Smooth muscle cell (in vitro differentiated cells): ENCODE data around the gene HIGD2A. TPM values are rescaled to one million over a fixed set of nuclear protein-coding genes. Genes with fewer than 3 reads are reported as not detected.

Experiments used
- DNase-seq: peaks from one replicate; lab custom pipeline; 2025; ENCODE audit not compliant: unreplicated experiment; lab: John Stamatoyannopoulos, UW
- H2AFZ ChIP-seq: fragments of 200-600 bp; sonication (generic); 2 replicates; pipeline ENCODE4 v1.6.0; 2016; ENCODE audit warnings: antibody characterized with exemption, low read depth, mild to moderate bottlenecking
- H3F3A ChIP-seq: fragments of 200-600 bp; sonication (generic); 2 replicates; pipeline ENCODE4 v1.6.0; 2017; ENCODE audit warnings: antibody characterized with exemption, low read depth
- H3K27ac ChIP-seq: fragments of 200-600 bp; sonication (generic); 2 replicates; pipeline ENCODE4 v1.5.1; 2016; ENCODE audit warnings: low read depth, mild to moderate bottlenecking
- H3K27me3 ChIP-seq: fragments of 200-600 bp; sonication (generic); 2 replicates; pipeline ENCODE4 v1.6.1; 2016; ENCODE audit warnings: low read depth, mild to moderate bottlenecking
- H3K36me3 ChIP-seq: fragments of 200-600 bp; sonication (generic); 2 replicates; pipeline ENCODE4 v1.5.1; 2016; ENCODE audit warnings: low read depth
- H3K4me1 ChIP-seq: fragments of 200-600 bp; sonication (generic); 2 replicates; pipeline ENCODE4 v1.5.1; 2016; ENCODE audit warnings: low read depth
- H3K4me2 ChIP-seq: fragments of 200-600 bp; sonication (generic); 2 replicates; pipeline ENCODE4 v1.6.0; 2016; ENCODE audit warnings: mild to moderate bottlenecking
- H3K4me3 ChIP-seq: fragments of 200-600 bp; sonication (generic); 2 replicates; pipeline ENCODE4 v1.5.1; 2016; ENCODE audit warnings: mild to moderate bottlenecking
- H3K79me2 ChIP-seq: fragments of 200-600 bp; sonication (generic); 2 replicates; pipeline ENCODE4 v1.6.0; 2016; ENCODE audit warnings: low read depth, mild to moderate bottlenecking
- H3K9ac ChIP-seq: fragments of 200-600 bp; sonication (generic); 2 replicates; pipeline ENCODE4 v1.6.0; 2016; ENCODE audit warnings: low read depth
- H3K9me3 ChIP-seq: fragments of 200-600 bp; sonication (generic); replicated peaks from 2 replicates; pipeline ENCODE4 v1.5.1; 2016; ENCODE audit warnings: low read depth
- H4K20me1 ChIP-seq: fragments of 200-600 bp; sonication (generic); 2 replicates; pipeline ENCODE4 v1.6.0; 2016; ENCODE audit warnings: low read depth
- CTCF ChIP-seq: fragments of 200-600 bp; sonication (generic); IDR thresholded peaks from 2 replicates; pipeline ENCODE4 v1.5.1; 2017; ENCODE audit warnings: borderline replicate concordance, mild to moderate bottlenecking, antibody characterized with exemption; ENCODE audit not compliant: insufficient read depth, poor library complexity, severe bottlenecking
- WGBS: methylation state at CpG from one replicate; pipeline ENCODE4 v1.1.7; 2016; ENCODE audit warnings: low lambda C conversion rate; 5-methylcytosine and 5-hydroxymethylcytosine counted together
- polyA plus RNA-seq: library from polyadenylated mRNA; unstranded; fragments of >200 nt; fragmentation: Nextera tagmentation; extraction: Ambion mirVana; gene quantifications from 2 replicates; pipeline ENCODE4 v1.2.1, GENCODE V29; 2016
- total RNA-seq: library from RNA; depleted of rRNA; stranded (reverse); fragments of >200 nt; gene quantifications from 2 replicates; pipeline ENCODE4 v1.2.3, GENCODE V29; 2014

Gene HIGD2A
- total and polyA plus RNA-seq, 2 experiments from 2014 or later, result 94.5 to 140 TPM

GRCh38 chr5:176412517-176413254 is 24.1 kb downstream of the HIGD2A start:
- WGBS, result 84% methylated on average over 10 of the region's 10 CpGs
- no peak overlapping the region for H3K9ac ChIP-seq
- H3K4me3 ChIP-seq, result no peak overlapping the region
- TF ChIP-seq CTCF, result no peak
- no peaks in the 10 kb centered on the region for H3K4me1 ChIP-seq
- H3K27me3 ChIP-seq, result no peaks in the 10 kb centered on the region
- peak overlapping the region; percentile 96 for H3K4me2 ChIP-seq
- peak overlapping the region; percentile 96 for H3K27ac ChIP-seq
- H3F3A ChIP-seq, result peaks cover 9% of the 10 kb centered on the region
- H3K9me3 ChIP-seq, result no peaks in the 10 kb centered on the region
- H2AFZ ChIP-seq, result no peak overlapping the region
- DNase-seq, result no peak
- peaks cover 16% of the 10 kb centered on the region for H3K79me2 ChIP-seq
- no peaks in the 10 kb centered on the region for H3K36me3 ChIP-seq
- peaks cover 66% of the 10 kb centered on the region for H4K20me1 ChIP-seq

GRCh38 chr5:176413255-176413565 is 24.7 kb downstream of the HIGD2A start:
- H3K79me2 ChIP-seq, result peaks cover 16% of the 10 kb centered on the region
- H3K9ac ChIP-seq, result no peak overlapping the region
- H3K4me1 ChIP-seq, result no peaks in the 10 kb centered on the region
- peaks cover 61% of the 10 kb centered on the region for H4K20me1 ChIP-seq
- H3K4me3 ChIP-seq, result no peak overlapping the region
- TF ChIP-seq CTCF, result no peak
- peak overlapping the region; percentile 96 for H3K4me2 ChIP-seq
- H3K27ac ChIP-seq, result peak overlapping the region; percentile 96
- H3K27me3 ChIP-seq, result no peaks in the 10 kb centered on the region
- no peak overlapping the region for H2AFZ ChIP-seq
- no peaks in the 10 kb centered on the region for H3K36me3 ChIP-seq
- no peaks in the 10 kb centered on the region for H3K9me3 ChIP-seq
- 71% methylated on average over 2 of the region's 2 CpGs for WGBS
- no peak for DNase-seq
- peaks cover 9% of the 10 kb centered on the region for H3F3A ChIP-seq

- no peaks in the 10 kb centered on the region for H3K27me3 ChIP-seq
Observed at GRCh38 chr5:176413709-176414191, 25.2 kb downstream of the HIGD2A start.

More at GRCh38 chr5:176413709-176414191, 25.2 kb downstream of the HIGD2A start:
- Histone ChIP-seq H3K4me2 (peak overlapping the region; percentile 96), H2AFZ (no peak overlapping the region), H3K27ac (peak overlapping the region; percentile 96), H3K79me2 (peaks cover 16% of the 10 kb centered on the region), H3K4me1 (no peaks in the 10 kb centered on the region), H3K9me3 (no peaks in the 10 kb centered on the region), H3K4me3 (peak overlapping the region; percentile 99), H4K20me1 (peaks cover 61% of the 10 kb centered on the region), H3K36me3 (no peaks in the 10 kb centered on the region), H3F3A (peaks cover 9% of the 10 kb centered on the region), H3K9ac (peak overlapping the region; percentile 99)
- 97% methylated on average over 7 of the region's 7 CpGs for WGBS
- no peak for DNase-seq
- no peak for TF ChIP-seq CTCF
